Inflammatory macrophage treated with lipopolysaccharide for 4 hours (primary cell): ENCODE results near the gene CFAP97D1.
"Not testable (repeated sequence)": the region's sequence is repeated elsewhere in the genome, so short reads cannot be mapped to it uniquely, and the experiment has no call there.

Experiments
- DNase-seq: peaks from one replicate; pipeline ENCODE4 v3.0.0-alpha.2; 2020

CFAP97D1 gene

DNA sequence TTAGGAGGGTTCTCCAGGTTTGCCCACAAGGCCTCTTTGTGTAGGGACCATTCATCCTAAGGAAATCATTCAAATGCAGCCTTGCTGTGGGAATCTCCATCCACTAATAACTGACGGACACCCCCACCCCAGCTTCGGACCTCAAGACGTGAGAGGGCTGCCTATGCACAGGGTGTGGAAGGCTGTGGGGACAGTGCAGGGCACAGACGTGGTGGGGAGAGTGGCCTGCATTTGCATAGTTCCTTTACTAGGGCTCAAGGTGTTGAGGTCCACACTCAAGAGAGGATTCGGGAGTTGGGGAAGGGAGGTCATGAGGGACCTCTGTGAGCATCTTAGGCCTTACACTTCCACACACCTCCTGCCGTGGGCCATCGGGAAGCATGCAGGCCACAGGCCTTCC is 11.3 kb upstream of the CFAP97D1 start:
- no peak for DNase-seq

DNA sequence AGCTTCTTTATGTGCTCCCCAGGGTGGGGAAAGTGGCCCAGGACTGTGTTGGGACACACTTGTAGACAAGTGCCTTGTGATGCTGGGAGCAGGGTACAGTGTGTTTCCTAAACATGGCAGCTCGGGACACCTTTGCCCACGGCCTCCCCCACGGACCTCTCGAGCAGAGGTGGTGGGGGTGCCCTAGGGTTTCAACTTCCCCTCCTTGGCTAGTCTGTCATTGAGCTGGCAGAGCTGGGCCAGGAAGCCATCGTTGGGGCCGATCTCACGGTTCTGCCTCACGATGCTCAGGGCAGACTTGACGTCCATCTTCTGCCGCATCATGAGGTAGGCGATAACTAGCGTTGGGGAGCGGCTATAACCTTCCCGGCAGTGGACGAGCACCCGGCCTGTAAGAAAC is 10.8 kb upstream of the CFAP97D1 start:
- no peak for DNase-seq

DNA sequence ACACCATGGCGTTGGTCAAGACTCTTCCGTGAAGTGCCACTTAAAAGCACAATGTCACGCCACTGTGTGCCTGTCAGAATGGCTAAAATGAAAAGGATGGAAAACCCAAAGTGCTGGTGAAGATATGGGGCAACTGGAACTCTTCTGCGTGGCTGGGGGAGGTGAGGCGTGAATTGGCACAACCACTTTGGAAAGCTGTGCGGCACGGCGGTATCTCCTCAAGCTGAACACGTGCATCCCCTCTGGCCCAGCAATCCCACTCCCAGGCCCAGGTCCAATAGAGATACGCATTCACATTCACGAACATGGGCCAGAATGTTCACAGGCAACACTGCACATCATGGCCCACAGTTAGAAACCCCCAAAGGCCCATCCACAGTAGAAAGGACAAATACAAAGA is 10.4 kb upstream of the CFAP97D1 start:
- DNase-seq = no peak

DNA sequence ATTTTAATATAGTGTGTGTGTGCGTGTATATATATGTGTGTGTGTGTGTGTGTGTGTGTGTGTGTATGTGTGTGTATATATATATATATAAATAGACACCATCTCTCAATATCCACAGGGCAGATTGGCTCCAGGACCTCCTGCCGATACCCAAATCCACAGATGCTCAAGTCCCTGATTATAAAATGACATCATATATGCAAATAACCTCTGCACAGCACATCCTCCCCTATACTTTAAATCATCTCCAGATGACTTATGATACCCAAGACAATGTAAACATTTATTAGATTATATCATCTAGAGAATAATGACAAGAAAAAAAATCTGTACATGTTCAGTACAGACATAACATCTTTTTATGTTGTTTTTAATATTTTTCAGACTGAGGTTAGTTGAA is 9.3 kb upstream of the CFAP97D1 start:
- no peak for DNase-seq

DNA sequence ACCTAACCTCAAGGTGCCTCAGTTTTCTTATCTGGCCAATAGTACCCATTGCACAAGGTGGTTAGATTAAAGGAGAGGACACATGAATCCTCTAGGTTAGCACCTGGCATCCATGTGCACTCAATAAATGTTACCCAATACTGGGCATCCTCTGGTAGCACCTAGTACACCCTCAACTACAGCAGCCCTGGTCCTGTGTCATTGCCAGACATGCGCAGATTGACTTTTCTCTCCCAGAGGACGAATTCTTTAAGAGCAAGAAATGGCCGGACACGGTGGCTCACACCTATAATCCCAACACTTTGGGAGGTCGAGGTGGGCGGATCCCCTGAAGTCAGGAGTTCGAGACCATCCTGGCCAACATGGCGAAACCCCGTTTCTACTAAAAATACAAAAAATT is 8.8 kb upstream of the CFAP97D1 start:
- no peak for DNase-seq

DNA sequence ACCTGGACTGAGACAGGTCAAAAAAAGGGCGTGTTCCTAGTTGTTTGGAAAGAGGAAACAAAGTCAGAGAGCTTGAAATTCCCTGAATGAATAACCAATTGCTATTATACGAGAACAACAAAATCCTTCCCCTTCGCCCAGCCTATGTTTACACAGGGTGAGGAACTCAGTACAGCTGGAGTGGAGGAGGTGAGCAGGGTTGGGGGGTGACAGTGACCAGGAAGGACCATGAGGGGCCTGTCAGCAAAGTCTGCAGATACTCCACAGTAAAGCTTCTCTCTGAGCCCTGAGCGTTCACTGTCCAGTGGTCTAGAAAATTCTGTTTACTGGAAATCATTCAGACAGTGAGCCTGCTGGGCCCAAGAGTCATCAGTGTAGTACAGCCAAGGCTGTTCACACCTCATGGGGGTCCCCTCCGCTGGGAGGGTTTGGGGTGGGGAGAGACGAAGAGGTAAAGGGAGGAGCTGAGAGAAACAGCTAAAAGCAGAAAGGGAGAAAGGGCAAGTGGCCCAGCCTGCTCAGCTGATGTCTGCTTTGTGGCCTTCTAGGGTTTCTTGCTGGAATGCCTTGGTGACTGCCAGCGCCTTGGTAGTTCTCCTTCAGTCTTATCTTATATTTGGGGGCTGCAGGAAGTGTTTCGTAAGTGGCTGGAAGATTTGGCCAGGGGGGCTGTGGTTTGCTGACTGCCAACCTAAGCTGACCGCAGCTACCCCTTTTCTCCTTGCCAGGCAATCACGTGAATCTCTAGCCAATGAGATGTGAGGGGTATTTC is 7.2 kb upstream of the CFAP97D1 start:
- DNase-seq = peak; percentile 50

DNA sequence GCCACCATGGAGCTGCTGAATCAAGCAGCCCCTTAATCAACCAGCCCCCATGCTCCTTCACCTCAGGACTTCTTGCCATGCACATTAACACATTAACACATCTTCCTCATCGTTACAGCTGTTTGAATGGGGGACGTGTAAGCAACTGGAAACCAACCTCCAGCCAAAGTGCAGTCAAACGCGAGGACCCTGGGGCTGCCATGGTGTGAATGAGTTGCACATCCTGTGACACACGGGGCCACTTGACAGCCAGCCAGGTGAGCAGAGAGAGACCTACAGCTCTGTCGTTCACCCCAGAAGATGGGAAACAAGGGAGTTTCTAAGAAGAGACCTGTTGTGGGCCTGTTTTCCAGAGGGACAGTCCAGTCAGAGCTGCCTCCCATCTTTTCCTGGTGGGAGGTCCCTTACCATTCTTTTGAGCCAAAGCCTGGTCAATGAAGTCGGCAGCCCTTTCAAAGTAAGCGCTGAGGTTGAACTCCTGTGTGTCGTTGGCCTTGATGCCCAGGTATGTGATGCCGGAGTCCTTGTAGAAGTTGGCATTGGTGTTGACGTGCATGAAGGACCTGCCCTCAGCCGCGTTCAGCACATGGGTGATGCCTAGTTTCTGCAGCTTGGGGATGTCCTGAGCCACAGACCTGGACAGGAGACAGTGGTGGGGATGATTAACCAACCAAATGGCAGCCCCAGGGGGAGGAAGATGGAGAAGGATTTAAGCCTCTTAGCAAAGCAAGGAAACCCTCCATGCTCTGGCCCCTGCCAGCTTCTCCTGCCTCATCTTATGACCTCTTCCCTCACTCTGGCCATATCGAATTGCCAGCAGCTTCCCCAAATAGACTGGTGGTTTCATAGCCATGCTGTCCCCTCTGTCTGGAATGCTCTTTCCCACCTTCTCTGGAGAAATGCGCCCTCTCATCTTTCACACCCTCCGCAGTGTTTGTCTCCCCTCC is 5.7 kb upstream of the CFAP97D1 start:
- DNase-seq = no peak

DNA sequence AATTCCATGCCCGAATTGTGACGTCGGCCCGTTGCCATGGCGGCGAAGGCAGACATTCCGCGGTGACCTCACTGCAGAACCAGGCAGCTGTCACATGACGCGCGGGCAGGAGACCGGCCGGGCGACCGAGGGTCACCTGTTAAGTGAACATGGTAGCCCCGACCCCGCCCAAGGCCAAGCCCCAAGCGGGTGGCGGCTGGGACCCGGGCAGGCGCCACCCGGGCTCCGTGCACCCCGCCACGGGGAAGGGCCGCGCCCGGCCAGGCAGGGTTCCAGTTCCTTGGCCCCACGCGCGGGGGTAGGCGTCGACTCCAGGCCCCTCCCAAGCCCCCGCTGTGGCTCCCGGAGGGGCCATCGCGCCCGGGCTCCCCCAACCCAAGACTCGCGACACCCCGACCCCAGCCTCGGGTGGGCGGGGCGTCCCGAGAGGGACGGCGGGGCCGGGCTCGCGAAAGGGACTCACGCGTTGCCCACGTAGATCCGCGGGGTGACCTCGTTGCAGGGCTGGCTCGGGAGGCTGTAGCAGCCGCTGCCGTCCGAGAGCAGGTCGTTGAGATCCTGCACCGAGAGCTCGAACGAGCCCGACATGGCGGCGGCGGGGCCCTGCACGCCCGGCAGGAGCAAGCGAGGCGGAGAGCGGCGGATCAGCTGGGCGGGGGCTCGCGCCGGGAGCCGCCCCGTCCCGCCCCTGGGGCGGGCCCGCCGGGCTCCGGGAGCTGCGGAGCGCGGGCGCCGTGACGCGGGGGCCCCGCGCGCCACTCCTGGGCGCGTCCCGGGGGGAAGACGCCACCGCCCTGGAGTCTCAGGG is 1.7 kb upstream of the CFAP97D1 start, which contains the start of gene DUSP3:
DUSP3 (minus strand) TSS at position 641 of the 808 bp plus-strand sequence; CDS start at position 588, 53 bp downstream.
- DNase-seq = peak; percentile 90

DNA sequence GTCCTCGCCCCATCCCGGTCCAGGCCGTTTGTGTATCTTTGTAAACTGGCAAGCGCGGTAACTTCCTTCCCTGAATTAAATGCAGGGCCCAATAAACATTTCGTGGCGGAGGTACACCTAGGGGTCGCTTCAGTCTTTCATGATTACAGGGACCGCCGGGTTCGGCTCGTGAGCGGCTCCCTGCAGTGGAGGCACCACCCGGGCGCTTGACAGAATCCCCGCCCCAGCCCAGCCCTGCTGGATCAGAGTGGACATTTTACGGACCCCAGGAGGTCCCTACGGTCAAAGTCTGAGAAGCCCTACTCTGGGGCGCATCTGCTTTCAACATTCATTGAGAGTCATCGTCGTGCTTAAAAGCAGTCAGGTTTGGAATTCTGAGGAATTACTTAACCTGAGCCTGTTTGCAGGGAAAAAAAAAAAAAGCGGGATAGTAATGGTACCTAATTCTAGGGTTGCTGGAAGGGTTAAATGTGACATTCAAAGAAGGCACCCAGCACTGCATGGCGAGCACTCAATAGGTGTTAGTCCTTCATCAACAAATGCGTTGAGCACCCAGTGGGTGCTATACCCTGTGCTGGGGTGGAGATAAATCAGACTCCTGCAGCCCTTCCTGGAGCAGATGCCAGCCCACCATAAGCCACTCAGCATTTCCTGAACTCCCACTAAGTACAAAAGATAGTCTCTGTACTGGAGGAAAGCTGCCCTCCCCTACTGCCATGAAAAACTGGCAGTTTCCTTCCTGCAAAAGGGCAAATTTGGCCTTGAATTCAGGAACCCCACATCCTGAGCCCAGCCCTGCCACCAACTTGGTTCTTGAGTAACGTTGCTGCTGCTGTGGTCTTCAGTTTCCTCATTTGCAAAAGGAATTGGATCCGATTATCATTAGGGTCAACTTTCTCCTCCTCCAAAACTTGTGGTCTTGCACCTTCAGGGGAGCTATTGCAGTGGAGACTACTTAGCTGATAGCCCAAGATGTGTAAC is 800 bp upstream of the CFAP97D1 start:
- peak; percentile 56 for DNase-seq

DNA sequence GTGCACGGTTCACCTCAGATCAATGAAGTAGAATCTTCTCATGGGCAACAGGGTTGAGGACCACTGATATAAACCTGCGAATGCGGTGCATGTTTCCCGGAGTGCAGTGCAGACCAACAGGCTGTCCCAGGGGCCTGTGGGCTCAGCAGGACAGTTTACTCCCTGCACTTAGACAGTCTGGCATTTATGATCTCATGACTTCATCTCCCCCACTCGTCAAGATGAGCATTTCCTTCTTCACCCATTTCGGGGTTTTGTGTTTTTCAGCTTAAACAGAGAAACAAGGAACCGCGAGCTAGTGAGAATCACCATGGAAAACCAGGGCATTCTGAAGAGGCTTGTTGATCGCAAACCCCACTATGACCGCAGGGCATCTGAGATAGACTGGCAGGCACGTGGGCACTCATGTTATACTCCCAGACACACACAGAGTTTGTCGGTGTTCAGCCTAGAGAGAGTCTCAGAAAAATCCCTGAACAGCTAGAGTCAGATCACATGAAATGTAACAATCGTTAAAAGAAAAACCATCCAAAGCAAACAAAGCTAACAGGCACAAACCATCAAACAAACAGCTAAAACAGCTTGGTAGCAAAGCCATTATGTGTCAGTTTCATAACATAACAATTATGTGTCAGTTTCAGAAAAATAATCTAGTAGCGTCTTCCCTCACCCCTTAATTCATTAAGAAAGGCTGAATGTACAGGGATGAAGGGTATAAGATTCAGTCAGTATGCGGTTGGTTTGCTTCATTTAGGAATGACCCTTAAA is 2.9 kb downstream of the CFAP97D1 start:
- DNase-seq = peak; percentile 35

DNA sequence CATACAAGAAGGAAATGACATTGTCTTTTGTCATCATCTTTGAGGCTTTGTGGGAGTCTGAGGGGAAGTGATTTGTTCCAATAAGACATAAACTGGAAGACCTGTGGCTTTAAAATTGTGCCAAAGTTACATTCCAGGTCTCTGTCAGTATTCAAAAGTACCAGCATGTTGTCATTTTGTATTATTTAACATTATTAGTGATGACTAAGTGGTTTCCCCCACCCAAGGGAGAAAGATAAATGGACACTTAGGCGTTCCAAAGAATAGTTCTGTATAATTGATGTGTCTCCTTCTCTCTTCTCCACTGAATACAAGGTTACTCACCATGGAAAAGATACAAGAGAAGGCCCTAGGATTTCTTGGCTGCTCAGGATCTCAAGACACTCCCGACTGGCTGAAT is 3.8 kb downstream of the CFAP97D1 start:
- DNase-seq = peak; percentile 43

DNA sequence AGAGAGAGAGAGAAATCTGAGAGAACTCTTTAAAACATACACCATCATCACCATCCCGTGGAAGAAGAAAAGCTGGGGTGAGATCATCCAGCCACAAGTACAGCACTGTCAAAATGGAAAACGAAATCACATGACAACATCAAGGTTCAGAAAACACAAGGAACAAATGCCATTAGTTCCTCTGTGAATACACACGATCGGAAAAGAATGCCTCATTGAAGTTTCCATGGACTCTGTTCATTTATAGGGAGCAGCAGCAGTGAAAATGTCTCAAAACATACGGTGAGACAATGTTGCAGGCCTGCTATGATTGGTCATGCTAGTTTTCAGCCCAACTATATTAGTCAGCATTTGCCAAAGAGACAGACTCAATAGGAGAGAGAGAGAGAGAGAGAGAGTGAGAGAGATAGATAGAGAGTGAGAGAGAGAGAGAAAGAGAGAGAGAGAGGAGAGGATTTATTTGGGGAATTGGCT is 4.4 kb downstream of the CFAP97D1 start:
- DNase-seq = peak; percentile 43

DNA sequence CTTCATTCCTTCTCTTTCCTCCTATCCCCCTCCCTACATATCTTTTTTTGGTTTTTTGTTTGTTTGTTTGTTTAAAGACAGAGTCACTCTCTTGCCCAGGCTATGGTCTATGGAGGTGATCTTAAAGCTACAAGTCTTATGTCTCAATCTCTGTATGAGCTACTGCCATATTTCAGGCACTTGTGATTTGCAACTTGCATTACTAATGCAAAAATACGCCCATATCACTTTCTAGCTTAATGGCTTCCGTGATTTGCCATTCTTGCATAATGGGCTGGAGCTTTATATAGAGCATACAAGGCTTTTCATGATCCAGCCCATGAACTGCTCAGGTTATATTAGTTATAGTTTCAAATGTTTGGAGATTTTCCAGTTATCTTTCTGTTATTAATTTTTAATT is 7.5 kb downstream of the CFAP97D1 start:
- peak; percentile 89 for DNase-seq

DNA sequence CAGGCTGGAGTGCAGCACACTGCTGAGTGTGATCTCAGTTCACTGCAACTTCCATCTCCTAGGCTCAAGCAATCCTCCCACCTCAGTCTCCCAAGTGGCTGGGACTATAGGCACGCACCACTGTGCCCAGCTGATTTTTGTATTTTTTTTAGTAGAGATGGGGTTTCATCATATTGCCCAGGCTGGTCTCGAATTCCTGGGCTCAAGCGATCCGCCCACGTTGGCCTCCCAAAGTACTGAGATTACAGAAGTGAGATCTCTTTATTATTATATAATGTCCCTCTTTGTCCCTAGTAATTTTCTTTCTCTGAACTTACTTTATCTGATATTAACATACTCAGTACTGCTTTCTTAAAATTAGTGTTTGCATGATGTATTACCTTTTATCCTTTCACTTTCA is 8.3 kb downstream of the CFAP97D1 start:
- DNase-seq = no peak

DNA sequence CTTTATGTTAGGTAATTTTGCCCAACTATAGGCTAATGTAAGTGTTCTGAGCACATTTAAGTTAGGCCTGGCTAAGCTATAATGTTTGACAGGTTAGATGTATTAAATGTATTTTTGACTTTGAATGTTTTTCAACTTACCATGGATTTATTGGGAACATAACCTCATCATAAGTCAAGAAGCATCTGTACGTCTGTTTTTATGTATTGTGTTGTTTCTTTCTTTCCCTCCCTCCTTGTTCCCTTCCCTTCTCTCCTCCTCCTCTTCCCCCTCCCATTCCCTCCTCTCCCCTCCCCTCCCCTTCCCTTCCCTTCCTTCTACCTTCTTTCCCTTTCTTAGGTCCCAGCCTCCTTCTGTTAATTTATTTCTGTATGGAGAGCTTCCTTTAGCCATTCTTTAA is 9.2 kb downstream of the CFAP97D1 start:
- DNase-seq = no peak

DNA sequence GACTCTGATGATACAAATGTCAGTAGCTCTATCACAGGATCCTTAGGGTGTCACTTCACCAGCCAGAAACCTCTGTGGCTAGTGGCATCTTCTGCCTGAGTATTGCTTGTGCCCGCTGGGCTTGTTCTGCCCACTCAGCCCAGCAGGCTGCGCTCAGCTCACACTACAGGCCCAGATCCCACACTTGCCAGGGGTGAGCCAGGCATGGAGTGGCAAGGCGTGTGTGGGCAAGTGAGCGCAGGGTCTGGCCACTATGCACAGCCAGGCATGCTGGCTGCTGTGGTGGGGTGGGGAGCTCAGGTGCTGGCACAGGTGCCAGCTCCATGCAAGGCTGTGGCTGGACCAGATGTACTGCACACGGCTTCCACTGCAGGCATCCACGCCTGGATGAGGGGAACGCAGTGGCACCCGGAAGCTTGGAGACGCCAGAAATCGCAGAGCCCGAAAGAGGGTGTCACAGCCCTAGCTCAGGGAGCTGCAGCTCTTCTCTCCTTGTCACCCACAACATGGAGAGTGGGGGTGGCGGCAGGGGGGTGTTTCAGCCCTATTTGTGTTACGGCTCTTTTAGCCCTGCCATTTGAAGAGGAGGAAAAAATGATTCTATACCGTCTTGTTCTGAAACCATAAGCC is 10.2 kb downstream of the CFAP97D1 start:
- no peak for DNase-seq

DNA sequence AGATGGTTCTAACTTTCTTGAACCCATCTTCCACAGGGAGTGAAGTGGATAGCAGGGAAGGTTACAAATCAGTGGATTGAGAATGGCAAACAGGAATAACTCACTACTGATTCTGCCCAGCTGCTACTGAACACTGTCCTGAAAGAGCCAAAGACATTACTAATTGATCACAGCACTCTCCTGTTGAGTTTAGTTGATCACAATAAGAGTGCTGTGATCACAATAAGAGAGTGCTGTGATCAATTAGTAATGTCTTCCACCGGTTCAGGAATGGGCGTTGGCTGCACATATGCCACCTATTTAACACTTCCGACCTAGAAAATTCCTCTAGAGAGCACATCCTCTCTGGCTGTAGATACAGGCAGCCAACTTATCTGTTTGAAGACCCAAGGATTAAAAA is 11.4 kb downstream of the CFAP97D1 start:
- no peak for DNase-seq

DNA sequence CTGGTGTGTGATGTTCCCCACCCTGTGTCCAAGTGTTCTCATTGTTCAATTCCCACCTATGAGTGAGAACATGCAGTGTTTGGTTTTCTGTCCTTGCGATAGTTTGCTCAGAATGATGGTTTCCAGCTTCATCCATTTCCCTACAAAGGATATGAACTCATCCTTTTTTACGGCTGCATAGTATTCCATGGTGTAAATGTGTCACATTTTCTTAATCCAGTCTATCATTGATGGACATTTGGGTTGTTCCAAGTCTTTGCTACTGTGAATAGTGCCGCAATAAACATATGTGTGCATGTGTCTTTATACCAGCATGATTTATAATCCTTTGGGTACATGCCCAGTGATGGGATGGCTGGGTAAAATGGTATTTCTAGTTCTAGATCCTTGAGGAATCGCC is 12.4 kb downstream of the CFAP97D1 start:
- not testable (repeated sequence) for DNase-seq

DNA sequence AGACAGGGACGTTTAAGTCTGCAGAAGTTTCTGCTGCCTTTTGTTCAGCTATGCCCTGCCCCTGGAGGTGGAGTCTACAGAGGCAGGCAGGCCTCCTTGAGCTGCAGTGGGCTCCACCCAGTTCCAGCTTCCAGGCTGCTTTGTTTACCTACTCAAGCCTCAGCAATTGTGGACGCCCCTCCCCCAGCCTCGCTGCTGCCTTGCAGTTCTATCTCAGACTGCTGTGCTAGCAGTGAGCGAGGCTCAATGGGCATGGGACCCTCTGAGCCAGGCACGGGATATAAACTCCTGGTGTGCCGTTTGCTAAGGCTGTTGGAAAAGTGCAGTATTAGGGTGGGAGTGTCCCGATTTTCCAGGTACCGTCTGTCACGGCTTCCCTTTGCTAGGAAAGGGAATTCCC is 17.8 kb downstream of the CFAP97D1 start:
- DNase-seq = not testable (repeated sequence)

DNA sequence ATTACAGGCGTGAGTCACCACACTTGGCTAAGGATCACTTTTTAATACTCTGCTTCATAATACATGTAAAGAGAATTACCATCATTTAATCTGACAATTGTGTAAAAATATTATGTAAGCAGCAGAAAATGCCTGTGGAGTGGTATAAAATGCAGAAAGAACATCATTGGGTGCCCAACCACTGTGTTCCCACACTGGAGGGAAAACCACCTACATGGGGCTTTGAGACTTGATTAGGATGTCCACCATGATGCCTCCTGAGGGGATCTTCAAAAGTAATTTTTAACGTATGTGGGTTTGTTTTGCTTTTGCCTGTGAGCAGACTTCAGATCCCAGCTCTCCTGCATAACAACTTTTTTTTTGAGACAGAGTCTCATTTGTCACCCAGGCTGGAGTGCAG is 18.8 kb downstream of the CFAP97D1 start:
- DNase-seq = no peak
